Suprapubic skin (tissue), 4 donors: ENCODE results near the gene IBA57.

Source experiments
- CTCF ChIP-seq, 2 donors: fragments of 200-600 bp in 1 of 2; fragments of 450-650 bp in 1 of 2; sonication (generic) in 1 of 2; IDR thresholded peaks; one replicate each; pipeline ENCODE4 v1.5.1; 2016 to 2019; ENCODE audit warnings: antibody characterized with exemption in 2 of 2, mild to moderate bottlenecking in 1 of 2, moderate library complexity in 1 of 2
- EP300 ChIP-seq: sonication (generic); formaldehyde crosslinking; IDR thresholded peaks from one replicate; pipeline ENCODE4 v1.6.1; 2017; ENCODE audit warnings: antibody characterized with exemption
- POLR2A ChIP-seq, 2 donors: fragments of 450-650 bp; IDR thresholded peaks; one replicate each; pipeline ENCODE4 v1.6.1; 2017; ENCODE audit warnings: antibody characterized with exemption in 2 of 2, mild to moderate bottlenecking in 2 of 2, moderate library complexity in 2 of 2
- POLR2AphosphoS5 ChIP-seq, 3 donors: sonication (generic); formaldehyde crosslinking; IDR thresholded peaks; one replicate each; pipeline ENCODE4 v1.6.1; 2017; ENCODE audit warnings: antibody characterized with exemption in 3 of 3

GRCh38 chr1:228217551-228218344, 52.1 kb downstream of the IBA57 start:
- no peak for TF ChIP-seq CTCF (IDR thresholded peaks at IDR 0.05)
- TF ChIP-seq EP300: no peak
- no peak for TF ChIP-seq POLR2AphosphoS5 (IDR thresholded peaks at IDR 0.05)
- no peak for TF ChIP-seq POLR2A (IDR thresholded peaks at IDR 0.05)
